Spleen (tissue), 11 donors: Measurements from ENCODE around the gene KDM6A. TPM values are rescaled to one million over a fixed set of nuclear protein-coding genes. Genes with fewer than 3 reads are reported as not detected.

ENCODE experiments used
- DNase-seq: peaks from one replicate; pipeline ENCODE4 v3.0.0-alpha.2; 2020
- H3K27ac ChIP-seq, 8 donors: fragments of 200-600 bp; sonication (generic) in 7 of 8; 1 replicate in 4 of 8; 2 replicates in 4 of 8; pipeline versions ENCODE4 v1.5.0 to v1.8.0; 2016 to 2021; ENCODE audit warnings: inconsistent platforms in 4 of 8, mild to moderate bottlenecking in 4 of 8, moderate library complexity in 1 of 8
- H3K27me3 ChIP-seq, 7 donors: fragments of 200-600 bp; sonication (generic) in 6 of 7; replicated peaks in 1 of 7; 1 replicate in 4 of 7; 2 replicates in 3 of 7; pipeline versions ENCODE4 v1.5.0 to v1.8.0; 2016 to 2021; ENCODE audit warnings: inconsistent platforms in 3 of 7, mild to moderate bottlenecking in 1 of 7
- H3K36me3 ChIP-seq, 6 donors: fragments of 200-600 bp; sonication (generic) in 5 of 6; 1 replicate in 4 of 6; 2 replicates in 2 of 6; pipeline versions ENCODE4 v1.5.0 to v1.8.0; 2016 to 2021; ENCODE audit warnings: inconsistent platforms in 2 of 6
- H3K4me1 ChIP-seq, 6 donors: fragments of 200-600 bp; sonication (generic) in 5 of 6; 1 replicate in 3 of 6; 2 replicates in 3 of 6; pipeline versions ENCODE4 v1.5.0 to v1.8.0; 2016 to 2021; ENCODE audit warnings: inconsistent platforms in 3 of 6
- H3K4me3 ChIP-seq, 8 donors: fragments of 200-600 bp; sonication (generic) in 7 of 8; 1 replicate in 4 of 8; 2 replicates in 4 of 8; pipeline versions ENCODE4 v1.5.0 to v1.8.0; 2016 to 2021; ENCODE audit warnings: inconsistent platforms in 4 of 8, mild to moderate bottlenecking in 4 of 8, moderate library complexity in 2 of 8
- H3K9me3 ChIP-seq, 8 donors: fragments of 200-600 bp; sonication (generic) in 7 of 8; 1 replicate in 4 of 8; 2 replicates in 4 of 8; pipeline versions ENCODE4 v1.5.0 to v1.8.0; 2016 to 2021; ENCODE audit warnings: inconsistent platforms in 4 of 8
- POLR2A ChIP-seq, 3 donors: fragments of 450-650 bp; IDR thresholded peaks; one replicate each; pipeline ENCODE4 v1.5.1; 2017; ENCODE audit warnings: antibody characterized with exemption in 3 of 3, mild to moderate bottlenecking in 1 of 3
- POLR2AphosphoS5 ChIP-seq, 3 donors: sonication (generic); formaldehyde crosslinking; IDR thresholded peaks; one replicate each; pipeline ENCODE4 v1.5.1; 2017; ENCODE audit warnings: antibody characterized with exemption in 3 of 3
- WGBS, 5 donors: extraction: QIAGEN DNeasy Blood & Tissue Kit in 3 of 5; methylation state at CpG; one replicate each; pipeline versions ENCODE4 v1.1.5 to v1.1.7; 2013 to 2018; 5-methylcytosine and 5-hydroxymethylcytosine counted together
- intact Hi-C: fragments of 100-400 bp; cut with DNase I; formaldehyde crosslinking; loops from one replicate; pipeline ENCODE4 v1.15.0; 2023; ENCODE audit warnings: low total_unique reads
- polyA plus RNA-seq, 3 donors: library from polyadenylated mRNA; stranded (reverse); fragments of 200-250 nt; gene quantifications; one replicate each; pipeline ENCODE4 v1.2.1, GENCODE V29; 2013
- total RNA-seq, 7 donors: library from RNA; depleted of rRNA in 3 of 7; stranded (reverse); fragments of >200 nt in 3 of 7; fragmentation: NEBNext Ultra II Directional in 4 of 7; extraction: Animal tissue kit (Norgen Biotek cat#: 25700) in 4 of 7; gene quantifications; one replicate each; pipeline versions ENCODE4 v1.1.0 to v1.2.1, GENCODE V29; 2016 to 2021
- TF ChIP-seq, protein P1 (sequence below), 11 experiments: fragments of 200-600 bp in 7 of 11; fragments of 450-650 bp in 4 of 11; sonication (generic) in 4 of 11; IDR thresholded peaks in 8 of 11; conservative IDR thresholded peaks in 3 of 11; 1 replicate in 7 of 11; 2 replicates in 4 of 11; pipeline versions ENCODE4 v1.4.0 to v1.8.0; 2016 to 2021; ENCODE audit warnings: antibody characterized with exemption in 11 of 11, inconsistent platforms in 4 of 11, mild to moderate bottlenecking in 1 of 11
- donor health status: healthy with polysubstance abuse.
- donor health status: DM: no; HTN: no; CAD: no; lungs with moderate emphysema.
- donor health status: DM: no; HTN: no; CAD: no.
- donor health status: Bipolar disorder and iron deficiency.
- donor health status: healthy.
- donor health status: DM: no; HTN: no; CAD: no.
- donor health status: DM: yes; HTN: yes; CAD: no.

Gene KDM6A
- total and polyA plus RNA-seq, 10 donors: 8.0 to 68.2 (median 47.9) TPM

DNA sequence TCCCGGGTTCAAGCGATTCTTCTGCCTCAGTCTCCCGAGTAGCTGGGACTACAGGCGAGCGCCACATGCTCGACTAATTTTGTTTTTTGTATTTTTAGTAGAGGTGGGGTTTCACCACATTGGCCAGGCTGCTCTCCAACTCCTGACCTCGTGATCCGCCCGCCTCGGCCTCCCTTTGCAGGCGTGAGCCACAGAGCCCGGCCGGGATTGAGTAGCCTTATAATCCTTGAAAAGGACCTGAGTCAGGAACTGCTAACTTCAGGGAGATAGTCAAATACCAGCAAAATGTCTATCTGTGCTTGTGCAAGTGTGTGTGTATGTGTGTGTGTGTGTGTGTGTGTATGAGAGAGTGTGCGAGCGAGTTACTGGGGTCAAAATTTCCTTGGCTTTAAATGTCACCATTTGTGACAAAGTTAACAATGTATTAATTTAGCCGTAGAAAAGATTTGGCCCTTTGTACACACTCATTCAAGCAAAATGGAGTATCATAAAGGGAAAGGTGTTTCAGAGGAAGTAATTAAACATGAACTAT is 1.8 kb upstream of the KDM6A start:
- H3K9me3 ChIP-seq: no peaks in the 10 kb centered on the region
- TF ChIP-seq POLR2A (IDR thresholded peaks at IDR 0.05): no peak
- TF ChIP-seq POLR2AphosphoS5 (IDR thresholded peaks at IDR 0.05): no peak
- peak overlapping the region in 3 of 8 donors; percentile 54 to 88 (median 73) for H3K4me3 ChIP-seq
- WGBS, 5 donors: 68 to 90% (median 76%) methylated on average over 14 to 16 of the region's 16 CpGs
- peaks cover 7 to 29% (median 24%) of the 10 kb centered on the region in 6 donors for H3K4me1 ChIP-seq
- no peaks in the 10 kb centered on the region for H3K36me3 ChIP-seq
- H3K27me3 ChIP-seq: no peaks in the 10 kb centered on the region
- intact Hi-C loops: loop anchor here (5.0 to 10.0 kb wide), 2 partner anchors 201 to 326 kb away; partner anchors contain the start of gene FUNDC1
- peak overlapping the region in 7 of 8 donors; percentile 99 to 100 (median 99) for H3K27ac ChIP-seq
- no peak for DNase-seq

DNA sequence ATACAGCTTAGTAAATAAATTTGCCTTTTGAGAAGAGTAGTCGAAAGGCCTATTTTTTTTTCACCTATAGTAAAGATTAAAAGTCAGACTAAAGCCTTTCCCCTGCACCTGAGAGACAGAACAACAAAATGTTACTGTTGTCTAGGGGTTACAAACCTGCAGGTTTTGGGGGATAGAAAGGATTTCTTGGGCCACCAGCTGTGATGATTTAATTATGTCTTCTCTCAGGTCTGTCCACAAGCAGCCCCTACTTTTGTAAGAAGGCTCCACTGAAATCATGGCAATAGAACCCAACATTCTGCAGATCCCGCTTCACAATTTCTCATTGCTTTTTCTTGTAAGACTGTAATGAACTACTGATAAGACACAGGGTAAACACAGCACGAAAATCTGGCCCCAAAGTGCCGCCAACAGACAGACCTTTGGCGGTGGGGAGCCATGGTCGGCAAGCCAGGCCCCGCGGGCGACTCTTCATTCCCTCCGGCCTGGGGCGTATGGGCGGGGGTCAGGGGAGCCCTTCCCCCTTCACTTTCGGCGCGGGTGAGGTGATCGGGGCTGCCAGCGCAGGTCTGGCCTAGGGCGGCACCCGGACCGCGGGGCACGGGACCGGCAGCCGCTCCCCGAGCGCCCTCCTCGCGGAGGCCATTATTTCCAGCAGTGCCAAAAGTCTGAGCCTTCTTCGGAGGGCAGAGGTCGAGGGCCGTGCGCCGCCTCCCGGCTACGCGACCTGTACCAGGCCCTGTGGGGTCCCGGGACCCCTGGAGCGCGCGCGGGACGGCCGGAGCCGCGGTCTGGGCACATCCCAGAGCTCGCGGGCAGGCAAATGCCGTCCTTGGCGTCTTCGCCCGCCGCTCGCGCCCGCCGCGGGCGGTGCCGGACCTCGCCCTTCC is 812 bp upstream of the KDM6A start:
- peak; percentile 94 for DNase-seq
- Histone ChIP-seq H3K4me3 (peak overlapping the region; percentile 50 to 88 (median 75)), H3K9me3 (no peaks in the 10 kb centered on the region), H3K4me1 (peaks cover 15 to 39% (median 31%) of the 10 kb centered on the region in 6 donors), H3K27me3 (no peaks in the 10 kb centered on the region), H3K36me3 (no peaks in the 10 kb centered on the region), H3K27ac (peak overlapping the region; percentile 97 to 100 (median 99))
- no peak for TF ChIP-seq POLR2A (IDR thresholded peaks at IDR 0.05)
- no peak for TF ChIP-seq POLR2AphosphoS5 (IDR thresholded peaks at IDR 0.05)
- TF ChIP-seq, protein P1, sequence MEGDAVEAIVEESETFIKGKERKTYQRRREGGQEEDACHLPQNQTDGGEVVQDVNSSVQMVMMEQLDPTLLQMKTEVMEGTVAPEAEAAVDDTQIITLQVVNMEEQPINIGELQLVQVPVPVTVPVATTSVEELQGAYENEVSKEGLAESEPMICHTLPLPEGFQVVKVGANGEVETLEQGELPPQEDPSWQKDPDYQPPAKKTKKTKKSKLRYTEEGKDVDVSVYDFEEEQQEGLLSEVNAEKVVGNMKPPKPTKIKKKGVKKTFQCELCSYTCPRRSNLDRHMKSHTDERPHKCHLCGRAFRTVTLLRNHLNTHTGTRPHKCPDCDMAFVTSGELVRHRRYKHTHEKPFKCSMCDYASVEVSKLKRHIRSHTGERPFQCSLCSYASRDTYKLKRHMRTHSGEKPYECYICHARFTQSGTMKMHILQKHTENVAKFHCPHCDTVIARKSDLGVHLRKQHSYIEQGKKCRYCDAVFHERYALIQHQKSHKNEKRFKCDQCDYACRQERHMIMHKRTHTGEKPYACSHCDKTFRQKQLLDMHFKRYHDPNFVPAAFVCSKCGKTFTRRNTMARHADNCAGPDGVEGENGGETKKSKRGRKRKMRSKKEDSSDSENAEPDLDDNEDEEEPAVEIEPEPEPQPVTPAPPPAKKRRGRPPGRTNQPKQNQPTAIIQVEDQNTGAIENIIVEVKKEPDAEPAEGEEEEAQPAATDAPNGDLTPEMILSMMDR (IDR thresholded peaks at IDR 0.05 in 8 of 11, conservative IDR thresholded peaks at IDR 0.05 in 3 of 11): peak in 1 of 11 experiments; percentile 3
- intact Hi-C loops: loop anchor here (5.0 to 10.0 kb wide), 2 partner anchors 200 to 327 kb away; partner anchors contain the start of gene FUNDC1
- 0 to 7% (median 1%) methylated on average over 4 to 60 of the region's 60 CpGs for WGBS, 5 donors

DNA sequence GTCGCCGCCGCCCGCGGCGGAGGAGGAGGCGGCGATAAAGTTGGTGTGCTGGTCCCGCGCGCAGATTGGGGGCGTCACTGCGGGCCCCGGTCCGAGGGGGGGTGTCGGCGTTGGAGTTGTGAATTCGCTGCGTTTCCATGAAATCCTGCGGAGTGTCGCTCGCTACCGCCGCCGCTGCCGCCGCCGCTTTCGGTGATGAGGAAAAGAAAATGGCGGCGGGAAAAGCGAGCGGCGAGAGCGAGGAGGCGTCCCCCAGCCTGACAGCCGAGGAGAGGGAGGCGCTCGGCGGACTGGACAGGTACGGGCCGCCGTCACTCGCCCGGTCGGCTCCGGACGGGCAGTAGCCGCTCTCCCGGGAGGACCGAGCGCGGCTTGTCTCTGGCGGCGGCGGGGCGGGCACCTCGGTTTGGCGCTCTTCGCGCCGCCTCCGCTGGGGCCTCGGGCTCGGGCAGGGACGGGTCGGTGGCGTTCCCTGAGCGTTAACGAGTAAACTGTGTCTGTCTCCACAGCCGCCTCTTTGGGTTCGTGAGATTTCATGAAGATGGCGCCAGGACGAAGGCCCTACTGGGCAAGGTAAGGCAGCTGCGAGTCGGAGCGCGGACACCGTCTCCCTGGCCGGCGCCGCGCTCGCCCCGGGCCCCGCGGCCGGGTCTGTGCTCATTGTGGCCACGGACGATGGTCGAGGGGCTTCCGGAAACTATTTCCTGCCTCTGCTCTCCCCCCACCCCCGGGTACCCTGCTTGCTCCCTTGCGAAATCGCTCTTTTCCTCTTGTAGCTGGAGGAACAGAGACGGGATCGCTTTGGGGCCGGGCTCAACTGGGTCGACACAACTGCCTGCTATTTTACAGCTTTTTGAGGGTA is 658 bp downstream of the KDM6A start:
- no peak for TF ChIP-seq POLR2A (IDR thresholded peaks at IDR 0.05)
- TF ChIP-seq, protein P1 (IDR thresholded peaks at IDR 0.05 in 8 of 11, conservative IDR thresholded peaks at IDR 0.05 in 3 of 11): no peak
- TF ChIP-seq POLR2AphosphoS5 (IDR thresholded peaks at IDR 0.05): peak in 2 of 3 donors; percentile 62 to 69
- no peaks in the 10 kb centered on the region for H3K36me3 ChIP-seq
- H3K27ac ChIP-seq: peak overlapping the region; percentile 98 to 100 (median 99)
- no peaks in the 10 kb centered on the region for H3K27me3 ChIP-seq
- peak overlapping the region; percentile 50 to 88 (median 76) for H3K4me3 ChIP-seq
- intact Hi-C loops: loop anchor here (5.0 to 10.0 kb wide), 2 partner anchors 199 to 329 kb away; partner anchors contain the start of gene FUNDC1
- H3K4me1 ChIP-seq: peaks cover 16 to 54% (median 45%) of the 10 kb centered on the region in 6 donors
- 0 to 2% (median 0%) methylated on average over 25 to 99 of the region's 99 CpGs; no CpG with 5 or more reads in 1 of the 5 donors for WGBS, 5 donors
- no peaks in the 10 kb centered on the region for H3K9me3 ChIP-seq
- peak; percentile 92 for DNase-seq
